Fibroblast of the aortic adventitia (primary cell): ENCODE measurements around the gene ELP4. TPM values are rescaled to one million over a fixed set of nuclear protein-coding genes. Genes with fewer than 3 reads are reported as not detected.

Source experiments
- DNase-seq: peaks from one replicate; pipeline ENCODE4 v3.0.0-alpha.2; 2010; ENCODE audit warnings: low read depth
- H3K4me3 ChIP-seq: 2 replicates; pipeline ENCODE4 v1.5.1; 2011; ENCODE audit warnings: low read depth, mild to moderate bottlenecking, control low read depth, low read length, moderate library complexity
- CTCF ChIP-seq: IDR thresholded peaks from 2 replicates; pipeline ENCODE4 v1.5.1; 2011; ENCODE audit warnings: mild to moderate bottlenecking, low read length, control low read depth, inconsistent platforms; ENCODE audit not compliant: insufficient read depth
- total RNA-seq: library from RNA; depleted of rRNA; stranded (reverse); fragments of >200 nt; gene quantifications from 2 replicates; pipeline ENCODE4 v1.2.3, GENCODE V29; 2012; ENCODE audit warnings: low replicate concordance

ELP4 gene
- total RNA-seq, 1 donor: 23.0 TPM

DNA sequence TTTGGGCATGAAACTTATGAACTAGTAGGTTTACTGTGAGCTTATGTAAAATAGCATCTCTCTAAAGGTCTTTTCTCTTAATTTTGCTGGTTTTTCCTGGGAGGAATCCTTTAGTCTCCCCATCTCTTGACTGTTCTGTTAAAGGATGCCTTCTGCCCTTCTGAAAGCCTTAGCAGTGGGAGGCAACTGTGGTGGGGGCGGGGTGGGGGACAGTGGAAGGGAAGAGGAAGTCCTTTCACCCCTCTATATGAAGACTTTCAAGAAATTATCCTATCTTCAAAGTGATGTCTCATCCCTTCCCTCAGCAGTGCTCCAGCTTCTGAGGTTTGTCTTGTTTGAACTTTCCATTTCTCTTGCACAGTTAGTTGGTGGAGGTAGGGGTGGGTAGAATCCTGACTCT is 73.1 kb downstream of the ELP4 start:
- TF ChIP-seq CTCF: no peak
- DNase-seq: no peak
- H3K4me3 ChIP-seq: no peak overlapping the region

DNA sequence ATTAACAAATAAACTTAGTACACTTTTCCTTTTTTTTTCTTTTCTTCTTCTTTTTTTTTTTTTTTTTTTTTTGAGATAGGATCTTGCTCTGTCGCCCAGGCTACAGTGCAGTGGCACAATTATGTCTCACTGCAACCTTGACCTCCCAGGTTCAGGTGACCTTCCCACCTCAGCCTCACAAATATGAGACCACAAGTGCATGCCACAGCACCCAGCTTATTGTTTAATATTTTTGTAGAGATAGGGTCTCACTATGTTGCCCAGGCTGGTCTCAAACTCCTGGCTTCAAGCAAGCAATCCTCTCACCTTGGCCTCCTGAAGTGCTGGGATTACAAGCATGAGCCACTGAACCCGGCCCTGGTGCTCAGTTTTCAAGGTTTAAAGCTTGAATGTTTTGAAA is 88.9 kb downstream of the ELP4 start:
- H3K4me3 ChIP-seq: no peak overlapping the region
- DNase-seq: no peak
- TF ChIP-seq CTCF: no peak

DNA sequence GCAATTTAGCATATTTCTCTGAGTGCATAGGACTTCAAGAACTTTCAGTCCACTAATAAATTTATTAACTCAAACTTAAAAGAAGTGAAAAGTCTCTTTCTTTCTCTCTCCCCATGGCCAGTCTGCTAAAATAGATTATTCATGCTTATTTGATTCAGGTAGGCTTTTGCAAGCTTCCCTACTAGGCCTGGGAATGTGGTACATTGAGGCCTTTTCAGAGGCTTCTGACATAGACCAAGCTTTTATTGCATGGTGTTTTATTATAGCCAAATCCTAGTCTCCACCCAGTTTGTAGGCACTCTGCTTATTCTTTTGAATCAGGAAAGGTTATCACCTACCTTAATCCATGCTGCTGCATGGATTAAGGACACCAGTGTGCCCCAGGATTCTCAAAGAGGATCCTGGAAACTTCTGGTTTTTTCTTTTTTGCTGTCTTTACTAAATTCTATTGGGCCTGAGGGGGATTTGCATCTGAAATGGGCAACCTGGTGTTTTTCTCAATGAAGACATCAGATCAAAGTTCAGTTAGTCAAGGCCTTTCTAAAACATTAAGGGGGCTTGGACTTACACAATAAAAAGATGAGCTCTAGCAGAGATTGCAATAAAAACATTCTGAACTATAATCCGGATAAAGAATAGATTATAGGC is 92.2 kb downstream of the ELP4 start:
- H3K4me3 ChIP-seq: no peak overlapping the region
- no peak for TF ChIP-seq CTCF
- no peak for DNase-seq

- no peak for DNase-seq
- no peak for TF ChIP-seq CTCF
- H3K4me3 ChIP-seq: no peak overlapping the region
Measured at GRCh38 chr11:31606893-31607292, 97.3 kb downstream of the ELP4 start.

- no peak overlapping the region for H3K4me3 ChIP-seq
- TF ChIP-seq CTCF: no peak
Measured at GRCh38 chr11:31607914-31608313, 98.3 kb downstream of the ELP4 start.

DNA sequence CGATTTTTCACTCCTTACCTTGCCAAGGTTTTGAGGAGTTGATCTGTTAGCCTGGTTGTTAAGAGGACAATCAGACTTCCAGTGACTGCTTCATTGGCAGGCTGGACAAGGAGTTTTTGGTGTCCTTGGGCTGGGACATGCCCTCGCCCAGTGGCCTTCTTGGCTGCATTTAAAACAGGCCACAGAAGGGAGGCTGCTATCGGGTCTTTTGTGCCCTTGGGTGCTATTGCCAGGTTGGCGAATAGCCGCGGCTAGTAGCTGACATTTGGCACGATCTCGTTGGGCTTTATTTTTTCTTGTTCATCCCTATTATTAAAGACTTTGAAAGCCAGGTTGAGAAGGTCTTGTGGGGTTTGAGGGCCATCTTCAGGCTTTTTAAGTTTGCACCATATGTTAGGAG is 99.4 kb downstream of the ELP4 start:
- TF ChIP-seq CTCF: no peak
- no peak for DNase-seq
- no peak overlapping the region for H3K4me3 ChIP-seq

More at GRCh38 chr11:31607914-31608313, 98.3 kb downstream of the ELP4 start:
- no peak for DNase-seq

- no peak for TF ChIP-seq CTCF
- no peak for DNase-seq
- no peak overlapping the region for H3K4me3 ChIP-seq
Measured at GRCh38 chr11:31610544-31610943, 101.0 kb downstream of the ELP4 start.
